NOMO-1 treated with DMSO at 0.1 percent for 48 hours (cell line): Measurements from ENCODE around the gene CASZ1.

Source experiments
- DNase-seq: peaks from one replicate; lab custom pipeline; 2025; ENCODE audit not compliant: unreplicated experiment; lab: John Stamatoyannopoulos, UW

Gene CASZ1

DNA sequence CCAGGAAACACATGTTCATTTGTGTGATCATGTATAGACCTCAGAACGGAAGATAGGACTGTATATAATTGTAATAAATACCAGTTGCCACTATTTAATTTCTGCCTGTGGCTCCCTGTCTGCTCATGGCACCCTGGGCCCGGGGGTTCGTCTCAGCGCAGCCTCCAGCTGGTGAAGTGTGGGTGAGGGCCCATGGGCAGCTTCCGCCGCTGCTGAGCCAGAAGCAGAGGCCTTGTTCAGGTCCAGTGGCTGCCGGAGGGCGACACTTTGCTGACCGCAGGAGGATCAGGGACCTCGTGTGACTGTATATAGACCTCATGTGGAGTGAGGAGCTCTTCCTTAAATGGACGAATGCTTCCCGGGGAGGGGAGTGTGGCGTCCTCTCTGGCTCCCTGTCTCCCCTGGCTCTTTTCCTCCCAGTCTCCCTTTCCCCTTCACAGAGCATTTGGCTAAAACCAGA, 165.8 kb downstream of the CASZ1 start:
- DNase-seq = no peak

DNA sequence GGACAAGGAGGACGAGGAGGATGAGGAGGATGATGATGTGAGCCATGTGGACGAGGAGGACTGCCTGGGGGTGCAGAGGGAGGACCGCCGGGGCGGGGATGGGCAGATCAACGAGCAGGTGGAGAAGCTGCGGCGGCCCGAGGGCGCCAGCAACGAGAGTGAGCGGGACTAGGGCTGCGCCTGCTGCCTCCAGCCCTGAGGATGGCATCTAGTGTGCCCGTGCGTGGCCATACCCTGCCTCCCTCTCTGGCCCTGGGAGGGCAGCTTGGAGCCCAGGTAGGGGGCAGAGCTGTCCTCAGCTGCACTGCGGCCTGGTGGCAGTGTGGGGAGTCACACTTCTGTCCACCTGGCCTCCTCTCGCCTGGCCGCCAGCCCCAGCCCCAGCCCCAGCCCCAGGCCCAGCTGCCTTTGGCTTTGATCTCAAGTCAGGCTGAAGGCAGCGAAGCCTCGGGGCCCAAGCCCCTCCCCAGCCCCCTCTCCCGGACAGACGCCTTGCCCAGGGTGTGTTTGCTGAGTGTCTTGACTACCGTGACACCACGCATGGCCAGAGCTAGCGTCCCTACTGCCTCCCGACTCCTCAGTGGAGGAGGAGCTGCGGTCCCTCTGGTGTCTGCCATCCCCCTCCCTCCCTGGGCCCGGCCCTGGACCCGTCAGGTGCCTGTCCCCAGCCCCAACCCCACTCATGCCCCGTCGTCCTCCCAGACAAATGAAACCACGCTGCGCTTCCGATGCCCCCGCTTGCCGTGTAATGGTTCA, 166.5 kb downstream of the CASZ1 start:
- DNase-seq = no peak

DNA sequence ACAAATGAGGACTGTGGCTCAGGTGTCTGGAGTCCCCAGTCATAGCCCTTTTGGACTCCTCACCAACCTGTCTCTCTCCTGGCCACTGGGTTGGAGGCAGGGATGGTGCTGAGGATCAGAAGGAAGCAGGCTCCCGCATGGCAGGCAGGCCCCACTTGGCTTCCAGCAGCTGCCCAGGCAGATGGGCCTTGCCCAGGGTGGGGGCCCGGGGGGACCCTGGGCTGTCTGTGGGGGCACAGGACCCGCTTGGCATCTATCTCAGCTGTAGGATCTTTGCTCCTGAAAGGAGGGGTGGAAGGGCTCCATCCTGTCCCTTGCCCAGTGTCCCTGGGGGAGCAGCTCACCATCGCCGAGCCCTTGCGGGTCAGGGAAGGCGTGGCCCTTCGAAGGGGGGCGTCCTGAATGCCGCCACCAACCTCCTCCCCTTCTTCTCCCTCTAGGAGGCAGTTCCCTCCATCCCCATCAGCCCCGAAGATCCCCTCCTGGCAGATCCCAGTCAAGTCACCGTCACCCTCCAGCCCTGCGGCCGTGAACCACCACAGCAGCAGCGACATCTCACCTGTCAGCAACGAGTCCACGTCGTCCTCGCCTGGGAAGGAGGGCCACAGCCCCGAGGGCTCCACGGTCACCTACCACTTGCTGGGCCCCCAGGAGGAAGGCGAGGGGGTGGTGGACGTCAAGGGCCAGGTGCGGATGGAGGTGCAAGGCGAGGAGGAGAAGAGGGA, 167.2 kb downstream of the CASZ1 start:
- no peak for DNase-seq

DNA sequence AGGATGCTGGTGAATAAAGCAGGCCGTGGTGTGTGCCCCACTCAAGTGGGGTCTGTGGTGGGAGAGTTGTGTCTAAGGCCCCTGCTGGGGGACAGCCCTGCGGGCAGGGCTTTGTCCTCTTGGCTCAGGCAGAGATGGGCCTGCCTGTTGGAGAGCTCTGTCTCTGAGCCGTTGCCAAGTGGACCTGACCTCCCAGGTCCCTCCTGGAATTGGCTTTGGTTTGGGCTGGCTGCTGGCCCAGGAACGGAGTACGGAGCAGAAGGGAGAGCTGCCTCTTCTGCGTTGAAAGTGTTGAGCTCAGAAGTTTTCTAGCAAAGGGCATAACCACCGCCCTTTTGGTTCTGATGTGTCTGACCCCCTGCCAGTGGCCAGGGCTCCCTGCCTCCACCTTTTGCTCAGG, 167.8 kb downstream of the CASZ1 start:
- DNase-seq = no peak

DNA sequence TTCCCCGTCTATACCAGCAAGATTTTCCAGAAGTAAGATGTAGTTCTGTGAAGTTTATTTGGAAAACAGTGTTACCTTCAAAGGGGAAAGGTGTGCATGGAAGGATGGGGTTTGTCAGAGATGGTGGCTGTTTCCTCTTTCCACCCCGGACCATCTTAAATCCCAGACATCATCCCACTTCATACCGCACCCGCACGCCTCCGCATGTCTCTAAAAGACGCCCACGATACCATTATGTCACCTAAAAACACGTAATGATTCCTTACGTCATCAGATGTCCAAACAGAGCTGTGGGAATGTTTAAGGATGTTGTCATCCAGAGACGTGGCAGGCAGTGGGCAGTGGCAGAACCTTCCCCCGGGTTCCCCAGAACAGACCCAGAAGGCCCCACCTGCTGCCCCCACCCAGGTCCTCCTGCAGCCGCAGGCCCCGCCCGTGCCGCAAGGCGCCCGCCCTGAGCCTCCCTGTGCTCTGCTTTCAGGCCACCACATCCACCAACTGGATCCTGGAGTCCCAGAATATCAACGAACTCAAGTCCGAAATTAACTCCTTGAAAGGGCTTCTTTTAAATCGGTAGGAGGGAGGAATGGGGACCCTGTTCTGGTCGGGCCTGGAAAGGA, 169.5 kb downstream of the CASZ1 start:
- DNase-seq = no peak

DNA sequence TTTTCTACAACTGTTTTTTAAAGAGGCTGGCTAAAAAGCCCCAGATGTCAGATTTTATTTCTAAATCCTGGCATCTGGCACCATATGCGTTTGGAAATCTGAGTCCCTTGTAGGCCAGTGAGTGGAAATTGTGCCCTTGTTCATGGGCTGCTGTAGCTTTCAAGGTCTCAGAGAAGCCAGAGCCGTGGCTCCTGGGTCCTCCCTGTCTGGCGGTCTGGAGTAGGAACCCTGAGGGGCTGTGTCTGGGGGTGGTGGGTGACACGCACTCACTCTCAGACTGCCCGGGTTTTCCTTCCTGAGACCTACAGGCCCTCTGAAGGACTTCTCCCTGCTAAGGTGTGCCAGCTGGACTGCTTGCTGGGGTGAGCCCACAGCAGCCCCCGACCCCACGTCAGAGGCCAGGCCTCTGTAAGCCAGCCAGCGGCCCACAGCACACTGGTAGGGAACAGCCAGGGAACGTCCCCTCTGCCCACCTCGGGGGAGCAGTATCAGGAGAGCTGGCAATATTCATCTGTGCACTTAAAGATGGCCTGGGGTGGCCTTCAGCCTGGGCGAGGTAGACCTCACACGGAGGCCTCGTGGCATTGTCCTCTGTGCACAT, 170.2 kb downstream of the CASZ1 start:
- DNase-seq = no peak

DNA sequence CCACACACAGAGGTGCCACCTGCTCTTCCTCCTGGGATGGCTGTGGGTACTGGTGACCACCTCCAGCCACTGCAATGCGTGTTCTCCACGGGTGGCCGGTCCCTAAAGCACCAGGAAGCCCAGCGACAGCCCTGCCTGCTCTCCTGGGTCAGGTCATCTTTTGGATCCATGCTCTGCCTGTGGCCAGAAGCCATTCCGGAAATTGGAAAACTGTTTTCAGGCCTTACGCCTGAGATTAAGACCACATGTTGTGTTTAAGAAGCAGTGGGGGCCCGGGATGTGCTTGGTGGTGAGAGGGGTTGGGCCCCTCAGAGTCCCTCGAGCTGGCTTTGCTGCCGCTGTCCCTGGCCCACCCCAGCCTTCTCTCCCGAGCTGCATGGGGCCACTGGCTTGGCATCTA, 170.9 kb downstream of the CASZ1 start:
- no peak for DNase-seq

DNA sequence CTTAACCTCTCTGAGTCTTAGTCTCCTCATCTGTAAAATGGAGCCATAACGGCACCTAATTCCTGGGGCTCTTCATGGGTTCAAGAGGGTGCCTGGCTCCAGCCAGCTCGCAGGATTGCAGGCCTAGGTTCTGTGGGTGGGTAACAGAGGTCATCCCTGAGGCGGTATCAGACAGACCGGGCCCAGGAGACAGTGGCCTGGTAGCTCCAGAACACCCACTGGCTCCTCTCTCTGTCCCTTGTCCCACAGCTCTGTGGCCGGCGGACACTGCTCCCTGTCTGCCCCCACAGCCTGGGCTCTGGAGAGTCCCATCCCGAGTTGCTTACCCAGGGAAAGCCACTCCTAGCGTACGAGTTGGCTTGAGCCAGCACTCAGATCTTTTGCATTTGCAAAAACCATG, 171.4 kb downstream of the CASZ1 start:
- no peak for DNase-seq

DNA sequence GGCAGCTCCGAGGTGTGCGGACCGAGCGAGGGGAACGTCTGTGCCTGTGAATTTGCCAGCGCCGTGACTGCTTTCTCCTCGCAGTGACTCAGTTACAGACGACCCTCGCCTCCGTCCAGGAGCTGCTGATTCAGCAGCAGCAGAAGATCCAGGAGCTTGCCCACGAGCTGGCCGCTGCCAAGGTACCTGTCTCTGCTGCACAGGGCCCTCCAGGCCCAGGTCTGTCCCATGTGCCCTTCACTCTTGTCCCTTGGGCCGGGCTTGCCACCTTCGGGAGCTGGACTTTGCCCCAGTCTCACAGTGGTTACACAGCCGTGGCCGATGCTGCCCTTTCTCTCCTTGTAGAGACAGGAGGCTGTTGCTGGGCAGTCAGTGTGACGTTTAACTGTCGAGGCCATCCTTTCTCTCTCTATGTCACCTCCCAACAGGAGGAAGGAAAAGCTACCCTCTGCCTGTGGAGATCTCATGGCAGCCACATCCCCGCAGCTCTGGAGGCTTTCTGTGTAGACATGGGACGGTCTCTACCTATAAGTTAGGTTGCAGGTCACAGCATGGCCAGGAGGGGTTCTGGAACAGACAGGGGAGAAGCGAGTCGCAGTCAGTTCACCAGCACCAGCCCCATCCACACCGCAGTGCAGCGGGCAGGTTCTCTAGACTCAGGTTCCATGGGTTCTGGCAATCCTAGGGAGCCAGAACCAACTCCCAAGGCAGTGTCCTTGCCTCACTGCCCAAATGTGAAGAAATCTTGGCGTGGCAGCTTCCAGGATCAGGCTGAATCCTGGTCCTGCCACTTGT, 172.0 kb downstream of the CASZ1 start:
- no peak for DNase-seq

DNA sequence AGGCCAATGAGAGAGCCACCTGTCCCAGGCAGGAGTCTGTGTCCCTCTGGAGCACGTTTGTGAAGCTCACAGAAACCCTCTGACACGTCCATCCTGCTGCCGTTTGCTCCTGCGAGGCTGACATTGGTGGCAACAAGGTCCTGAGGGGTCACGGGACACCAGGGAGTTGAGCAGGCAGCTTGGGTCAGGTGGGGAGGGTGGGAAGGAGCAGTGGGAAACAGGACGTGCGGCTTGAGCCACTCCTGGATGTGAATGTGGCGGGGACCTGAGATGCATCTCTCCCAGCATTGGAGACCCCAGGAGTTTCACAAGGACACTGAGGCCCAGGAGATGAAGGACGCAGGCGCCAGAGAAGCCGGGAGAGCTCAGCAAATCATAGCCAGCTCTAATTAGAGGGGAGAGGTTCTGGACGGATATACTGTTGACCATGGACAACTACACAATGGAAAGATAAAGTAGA, 172.7 kb downstream of the CASZ1 start:
- no peak for DNase-seq

DNA sequence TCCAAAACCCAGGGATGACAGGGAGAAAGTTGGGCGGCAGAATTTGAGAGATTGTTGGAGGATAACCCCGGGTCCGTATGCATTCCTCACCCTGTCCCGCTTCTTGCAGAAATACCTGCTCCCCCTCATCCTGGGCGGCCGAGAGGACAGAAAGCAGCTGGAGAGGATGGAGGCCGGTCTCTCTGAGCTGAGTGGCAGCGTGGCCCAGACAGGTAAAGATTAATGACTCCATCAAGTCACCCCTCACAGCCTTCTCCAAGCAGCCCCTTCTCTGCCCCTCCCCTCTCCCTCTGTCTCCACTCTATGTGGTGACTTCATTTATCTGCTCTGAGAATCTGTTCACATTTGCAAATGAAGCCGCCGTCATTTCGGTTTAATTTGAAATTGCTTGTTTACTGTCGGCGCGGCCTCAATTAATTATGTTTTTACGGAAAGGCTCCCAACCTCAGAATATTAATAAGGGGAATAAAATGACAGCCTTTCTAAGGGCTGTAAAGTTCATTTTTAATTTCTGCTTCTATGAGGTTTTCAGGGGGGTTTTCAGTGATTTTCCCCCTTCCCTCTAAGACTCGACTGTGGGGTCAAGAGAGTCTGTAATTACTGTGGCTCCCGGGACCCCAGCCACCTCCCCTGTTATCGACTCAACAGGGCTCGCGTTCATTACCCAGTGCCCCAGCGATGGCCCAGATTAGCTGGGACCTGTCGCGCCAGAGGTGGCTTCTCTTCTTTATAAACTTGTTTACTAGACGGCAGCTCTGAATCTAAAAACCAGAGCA, 173.3 kb downstream of the CASZ1 start:
- DNase-seq = no peak

DNA sequence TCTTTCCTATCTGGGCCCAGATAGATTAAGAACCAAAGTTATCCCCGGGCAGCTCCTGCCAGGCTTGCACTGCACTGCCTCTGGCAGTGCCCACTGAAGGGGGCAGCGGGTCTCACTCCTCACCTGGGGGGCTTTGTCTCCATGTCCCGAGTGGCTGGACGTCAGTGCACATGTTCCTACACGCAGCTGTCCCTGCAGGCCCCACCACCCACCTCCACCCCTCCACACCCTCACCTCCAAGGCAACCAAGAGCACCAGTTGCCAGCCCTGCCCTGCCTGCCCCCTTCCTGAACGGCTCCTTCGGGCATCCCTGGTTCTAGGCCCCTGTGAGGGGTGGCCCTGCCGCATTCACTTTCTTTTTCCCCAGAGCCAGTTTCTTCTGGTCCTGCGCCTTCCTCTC, 174.5 kb downstream of the CASZ1 start:
- no peak for DNase-seq

DNA sequence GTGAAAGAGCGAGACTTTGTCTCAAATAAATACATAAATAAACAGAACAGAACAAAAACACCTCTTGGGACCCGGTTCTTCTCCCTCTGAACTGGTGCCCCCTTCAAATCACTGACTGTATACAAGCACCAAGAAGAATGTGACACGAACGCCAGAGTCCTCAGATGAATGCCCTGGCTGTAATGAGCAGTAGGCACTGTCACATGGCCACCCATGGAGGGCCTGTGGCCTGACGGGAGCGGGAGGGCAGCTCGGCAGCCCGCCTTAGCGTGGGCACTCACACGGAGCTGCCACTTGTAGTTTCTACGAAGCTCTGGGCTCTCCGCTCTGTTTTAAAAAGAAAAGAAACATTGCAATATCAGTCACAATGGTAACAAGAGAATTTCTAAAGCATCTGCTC, 175.7 kb downstream of the CASZ1 start:
- no peak for DNase-seq

DNA sequence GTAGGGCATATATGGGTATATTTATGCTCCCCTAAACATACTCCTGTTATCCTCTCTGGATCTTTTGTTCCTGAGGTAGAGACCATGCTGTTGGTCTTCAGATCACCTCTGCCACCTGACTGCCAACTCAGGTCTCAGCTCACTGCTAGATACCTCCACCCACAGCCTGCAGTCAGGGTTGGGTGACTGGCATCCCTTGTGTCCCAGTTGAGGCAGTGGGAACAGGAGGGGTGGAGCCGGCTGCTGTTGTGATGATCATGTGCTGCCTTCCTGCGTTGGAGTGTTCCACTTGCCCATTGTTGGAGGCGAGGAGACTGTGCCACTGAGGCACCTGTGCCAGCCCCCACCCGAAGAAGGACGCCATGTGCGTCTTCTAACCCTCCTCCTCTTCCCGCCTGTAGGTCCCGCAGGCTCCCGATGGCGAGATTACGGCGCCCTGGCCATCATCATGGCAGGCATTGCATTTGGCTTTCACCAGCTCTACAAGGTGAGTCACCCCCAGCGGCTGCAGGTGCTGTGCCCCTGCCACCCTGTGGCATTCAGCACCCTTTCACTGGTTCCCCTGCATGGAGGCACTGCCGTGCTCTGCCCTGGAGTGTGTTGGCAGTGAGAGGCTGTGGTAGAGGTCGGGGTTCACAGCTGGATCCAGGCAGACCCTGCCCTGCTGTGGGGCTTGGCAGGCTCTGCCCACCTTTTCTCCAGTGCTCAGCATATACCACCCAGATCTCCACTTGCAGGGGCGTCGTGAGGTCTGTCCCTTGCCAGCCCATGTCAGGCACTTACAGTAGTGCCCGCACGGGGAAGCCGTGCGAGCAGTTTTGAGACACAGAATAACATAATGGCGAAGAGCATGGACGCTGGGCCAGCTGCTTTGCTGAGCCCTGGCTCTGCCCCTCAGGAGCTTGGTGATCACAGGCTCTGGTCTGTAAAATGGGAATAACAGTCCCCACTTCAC, 178.2 kb downstream of the CASZ1 start:
- no peak for DNase-seq

DNA sequence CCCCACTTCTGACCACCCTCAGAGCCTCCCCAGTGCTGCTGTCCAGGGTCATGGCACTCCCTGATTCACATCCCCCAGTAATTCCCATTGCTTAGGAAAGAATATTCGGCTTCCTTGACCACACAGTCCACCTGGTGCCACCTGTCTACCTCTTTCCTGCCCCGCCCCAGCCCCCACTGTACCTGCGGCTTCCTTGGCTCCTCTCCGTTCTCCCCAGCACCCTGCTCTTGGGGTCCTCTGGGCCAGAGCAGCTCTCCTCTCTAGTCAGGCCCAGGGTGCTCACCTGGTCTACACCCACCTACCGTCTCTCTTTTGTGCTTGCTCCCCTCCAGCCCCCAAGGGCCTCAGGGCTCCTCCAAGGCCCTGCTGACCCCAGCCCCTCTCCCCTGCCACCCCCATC, 179.1 kb downstream of the CASZ1 start:
- DNase-seq = no peak

DNA sequence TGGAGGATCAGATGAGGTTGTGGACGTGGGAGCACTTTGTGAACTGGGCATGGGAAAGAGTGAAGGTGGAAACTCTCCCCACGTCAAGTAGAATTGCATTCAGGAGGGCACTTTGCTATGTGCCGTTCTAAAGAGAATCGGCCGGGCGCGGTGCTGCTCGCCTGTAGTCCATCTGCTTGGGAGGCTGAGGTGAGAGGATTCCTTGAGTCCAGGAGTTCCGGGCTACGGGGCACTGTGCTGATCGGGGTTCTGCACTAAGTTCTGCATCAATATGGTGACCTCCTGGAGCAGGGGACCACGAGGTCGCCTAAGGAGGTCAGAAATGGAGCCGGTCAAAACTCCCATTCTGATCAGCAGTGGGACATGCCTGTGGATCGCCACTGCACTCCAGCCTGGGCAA, 179.8 kb downstream of the CASZ1 start:
- DNase-seq = no peak

DNA sequence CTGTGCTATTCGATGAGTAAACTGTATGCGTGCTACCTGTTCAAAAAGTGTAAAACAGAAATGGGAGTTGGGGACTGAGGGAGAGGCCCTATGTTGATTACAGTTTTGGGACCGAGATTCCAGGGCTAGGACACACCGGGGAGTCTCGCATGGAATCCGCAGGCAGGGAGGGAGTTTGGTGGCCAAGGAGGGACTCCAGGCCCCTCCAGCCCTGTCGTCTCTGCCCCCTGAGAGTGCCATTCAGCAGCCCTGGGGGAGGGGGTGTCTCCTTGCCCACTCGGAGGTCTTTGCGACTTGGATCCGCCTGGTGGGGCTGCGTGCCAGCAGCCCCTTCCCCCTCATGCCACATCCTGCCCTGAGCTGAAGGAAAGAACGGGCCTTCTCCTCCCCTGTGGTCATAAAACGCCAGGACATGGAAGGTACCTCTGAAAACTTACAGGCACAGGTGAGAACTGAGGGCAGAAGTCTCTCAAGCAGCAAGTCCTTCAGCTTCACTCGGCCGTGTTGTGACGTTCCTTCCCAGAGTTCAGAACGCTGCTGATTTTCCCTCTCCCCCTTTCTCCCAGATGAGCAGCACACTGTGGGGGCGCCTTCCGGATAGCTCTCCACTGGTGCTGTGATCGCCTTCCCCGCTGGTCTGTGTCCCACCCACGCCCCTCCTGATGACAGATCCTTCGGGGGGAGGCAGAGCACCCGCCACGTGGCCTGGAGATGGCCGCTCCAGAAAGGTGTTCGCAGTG, 180.3 kb downstream of the CASZ1 start:
- no peak for DNase-seq

DNA sequence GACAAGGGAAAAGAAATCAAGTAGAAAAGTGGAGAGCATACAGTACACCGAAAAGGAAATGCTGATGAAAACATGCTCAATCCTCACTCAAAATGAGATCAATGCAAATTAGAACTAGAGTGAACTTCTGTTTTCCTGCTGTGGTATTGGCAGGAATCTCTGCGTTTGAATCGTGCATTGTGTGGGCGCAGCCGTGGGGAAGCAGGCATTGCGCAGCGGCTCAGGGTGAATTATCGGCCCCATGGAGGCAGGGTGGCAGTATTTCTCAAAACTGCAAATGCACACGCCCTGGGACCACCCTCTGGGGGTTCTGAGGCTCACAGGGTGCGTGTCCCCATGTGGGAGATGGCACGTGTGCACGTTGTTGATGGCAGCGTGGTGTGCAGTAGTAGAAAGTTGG, 181.1 kb downstream of the CASZ1 start:
- DNase-seq = no peak
